H1 (cell line): ENCODE results near the gene CDKN2A.

Experiments
- EP300 ChIP-seq, 2 experiments: IDR thresholded peaks; 1 replicate in 1 of 2; 2 replicates in 1 of 2; pipeline ENCODE4 v1.6.1; 2011 to 2012; ENCODE audit warnings: low read depth in 2 of 2, low read length in 2 of 2, mild to moderate bottlenecking in 2 of 2, borderline replicate concordance in 1 of 2, inconsistent platforms in 1 of 2, moderate library complexity in 1 of 2
- POLR2A ChIP-seq, 2 experiments: IDR thresholded peaks; 1 replicate in 1 of 2; 2 replicates in 1 of 2; pipeline ENCODE4 v1.6.1; 2011; ENCODE audit warnings: low read depth in 2 of 2, low read length in 2 of 2, mild to moderate bottlenecking in 2 of 2; ENCODE audit errors: control extremely low read depth in 1 of 2
- YY1 ChIP-seq: IDR thresholded peaks from 2 replicates; pipeline ENCODE4 v1.6.1; 2011; ENCODE audit warnings: low read depth, mild to moderate bottlenecking, low read length

GRCh38 chr9:21968331-21969010 is 25.7 kb downstream of the CDKN2A start:
- peak; percentile 62 for TF ChIP-seq YY1
- no peak for TF ChIP-seq POLR2A (IDR thresholded peaks at IDR 0.05; ENCODE audit: control extremely low read depth in 1 of 2, low read depth in 2 of 2, low read length in 2 of 2)
- no peak for TF ChIP-seq EP300 (IDR thresholded peaks at IDR 0.05; ENCODE audit: borderline replicate concordance in 1 of 2, low read depth in 2 of 2, low read length in 2 of 2)
